ENCODE data around the gene IL22RA2. TPM values are rescaled to one million over a fixed set of nuclear protein-coding genes. Genes with fewer than 3 reads are reported as not detected.
"Not testable (repeated sequence)": the region's sequence is repeated elsewhere in the genome, so short reads cannot be mapped to it uniquely, and the experiment has no call there.

The IL22RA2 gene
- total RNA-seq, 4 donors from 2014 or later, result not detected

- Histone ChIP-seq H3K27me3 (no peaks in the 10 kb centered on the region), H3K4me1 (peaks cover 48 to 72% of the 10 kb centered on the region in 2 donors), H3K4me3 (replicated peaks in 1 of 3) (peak overlapping the region; percentile 50 to 88 (median 69)), H3K36me3 (no peaks in the 10 kb centered on the region), H3K27ac (peak overlapping the region; percentile 91 to 99 (median 93)), H3K9me3 (no peaks in the 10 kb centered on the region)
- peak; percentile 67 to 74 for DNase-seq
- WGBS, 2 donors, result 12% methylated on average over 12 of the region's 12 CpGs
- TF ChIP-seq CTCF (IDR thresholded peaks at IDR 0.05), result no peak
- TF ChIP-seq POLR2A (IDR thresholded peaks at IDR 0.05), result peak in 1 of 2 donors; percentile 56
- intact Hi-C loops (cut with DNase I), result no loop called here
Measured at GRCh38 chr6:137217801-137218472, 44.5 kb upstream of the IL22RA2 start.

GRCh38 chr6:137216875-137217553 is 43.6 kb upstream of the IL22RA2 start:
- intact Hi-C loops (cut with DNase I), result no loop called here
- WGBS, 2 donors, result 62 to 69% methylated on average over 12 of the region's 12 CpGs
- H3K27me3 ChIP-seq, result no peaks in the 10 kb centered on the region
- TF ChIP-seq CTCF (IDR thresholded peaks at IDR 0.05) (no peak), POLR2A (IDR thresholded peaks at IDR 0.05) (no peak)
- peak overlapping the region; percentile 91 to 99 (median 93) for H3K27ac ChIP-seq
- peak overlapping the region in 2 of 3 donors; percentile 19 to 88 for H3K4me3 ChIP-seq (replicated peaks in 1 of 3)
- no peaks in the 10 kb centered on the region for H3K36me3 ChIP-seq
- H3K9me3 ChIP-seq, result no peaks in the 10 kb centered on the region
- DNase-seq, result no peak
- H3K4me1 ChIP-seq, result peaks cover 57 to 76% of the 10 kb centered on the region in 2 donors

- peak overlapping the region in 2 of 3 donors; percentile 91 to 99 for H3K27ac ChIP-seq
- H3K9me3 ChIP-seq, result no peaks in the 10 kb centered on the region
- intact Hi-C loops (cut with DNase I), result no loop called here
- TF ChIP-seq POLR2A (IDR thresholded peaks at IDR 0.05) (no peak), CTCF (IDR thresholded peaks at IDR 0.05) (no peak)
- H3K27me3 ChIP-seq, result no peaks in the 10 kb centered on the region
- H3K36me3 ChIP-seq, result no peaks in the 10 kb centered on the region
- DNase-seq, result no peak
- H3K4me3 ChIP-seq (replicated peaks in 1 of 3), result no peak overlapping the region
- peaks cover 66 to 80% of the 10 kb centered on the region in 2 donors for H3K4me1 ChIP-seq
Measured at GRCh38 chr6:137216106-137216505, 42.7 kb upstream of the IL22RA2 start.

GRCh38 chr6:137215630-137216029 is 42.2 kb upstream of the IL22RA2 start:
- peak overlapping the region in 1 of 3 donors; percentile 99 for H3K27ac ChIP-seq
- H3K9me3 ChIP-seq; H3K4me3 ChIP-seq (replicated peaks in 1 of 3); H3K36me3 ChIP-seq; intact Hi-C loops (cut with DNase I); H3K27me3 ChIP-seq; DNase-seq: not testable (repeated sequence)
- WGBS, 2 donors, result 85 to 96% methylated on average over 3 of the region's 3 CpGs
- peaks cover 71 to 82% of the 10 kb centered on the region in 2 donors for H3K4me1 ChIP-seq

- Histone ChIP-seq H3K4me3 (replicated peaks in 1 of 3) (no peak overlapping the region), H3K36me3 (no peaks in the 10 kb centered on the region), H3K4me1 (peaks cover 78 to 82% of the 10 kb centered on the region in 2 donors), H3K9me3 (no peaks in the 10 kb centered on the region), H3K27me3 (no peaks in the 10 kb centered on the region), H3K27ac (no peak overlapping the region)
- TF ChIP-seq POLR2A (IDR thresholded peaks at IDR 0.05), result no peak
- TF ChIP-seq CTCF (IDR thresholded peaks at IDR 0.05), result no peak
- WGBS, 2 donors, result 91 to 94% methylated on average over 3 of the region's 3 CpGs
- intact Hi-C loops (cut with DNase I), result no loop called here
- DNase-seq, result no peak
Measured at GRCh38 chr6:137214931-137215330, 41.5 kb upstream of the IL22RA2 start.
